Neural cell (in vitro differentiated cells): Measurements from ENCODE around the gene SERAC1. TPM values are rescaled to one million over a fixed set of nuclear protein-coding genes. Genes with fewer than 3 reads are reported as not detected.

Source experiments
- H2AFZ ChIP-seq: fragments of 200-600, 300-800 bp; sonication (generic), shearing (Covaris generic); 2 replicates; pipeline ENCODE4 v1.6.0; 2014; ENCODE audit warnings: low read depth, mild to moderate bottlenecking, antibody characterized with exemption, low read length, moderate library complexity
- H3F3A ChIP-seq: fragments of 200-600 bp; shearing (Covaris generic); 2 replicates; pipeline ENCODE4 v1.6.1; 2016; ENCODE audit warnings: mild to moderate bottlenecking, moderate library complexity, mixed read lengths, antibody characterized with exemption, low read length; ENCODE audit not compliant: insufficient read depth, poor library complexity, severe bottlenecking
- H3K27ac ChIP-seq: fragments of 200-600, 300-800 bp; sonication (generic), shearing (Covaris generic); 2 replicates; pipeline ENCODE4 v1.5.1; 2014; ENCODE audit warnings: mild to moderate bottlenecking, low read length, moderate library complexity
- H3K27me3 ChIP-seq: fragments of 300-800, 200-600 bp; sonication (generic), shearing (Covaris generic); 2 replicates; pipeline ENCODE4 v1.6.0; 2014; ENCODE audit warnings: mild to moderate bottlenecking, low read depth, low read length, moderate library complexity; ENCODE audit not compliant: insufficient read depth
- H3K36me3 ChIP-seq: fragments of 300-800, 200-600 bp; sonication (generic), shearing (Covaris generic); 2 replicates; pipeline ENCODE4 v1.5.1; 2014; ENCODE audit warnings: mild to moderate bottlenecking, antibody characterized with exemption, low read length, moderate library complexity; ENCODE audit not compliant: insufficient read depth
- H3K4me2 ChIP-seq: fragments of 300-800, 200-600 bp; sonication (generic), shearing (Covaris generic); 2 replicates; pipeline ENCODE4 v1.6.0; 2014; ENCODE audit warnings: mild to moderate bottlenecking, low read length
- H3K4me3 ChIP-seq: fragments of 300-800, 200-600 bp; sonication (generic), shearing (Covaris generic); 2 replicates; pipeline ENCODE4 v1.5.1; 2014; ENCODE audit warnings: mild to moderate bottlenecking, low read length, moderate library complexity
- H3K79me2 ChIP-seq: fragments of 200-600 bp; shearing (Covaris generic); replicated peaks from 2 replicates; pipeline ENCODE4 v1.6.0; 2014; ENCODE audit warnings: mild to moderate bottlenecking, low read length, moderate library complexity; ENCODE audit not compliant: insufficient read depth
- H3K9ac ChIP-seq: fragments of 300-800, 200-600 bp; sonication (generic), shearing (Covaris generic); 2 replicates; pipeline ENCODE4 v1.6.1; 2016; ENCODE audit warnings: mild to moderate bottlenecking, low read length, mixed read lengths
- H3K9me2 ChIP-seq: fragments of 200-600 bp; shearing (Covaris generic); 2 replicates; pipeline ENCODE4 v1.6.1; 2016; ENCODE audit warnings: mild to moderate bottlenecking, low read length, mixed read lengths; ENCODE audit not compliant: insufficient read depth
- H3K9me3 ChIP-seq: fragments of 200-600, 300-800 bp; sonication (generic), shearing (Covaris generic); 2 replicates; pipeline ENCODE4 v1.6.1; 2016; ENCODE audit warnings: mild to moderate bottlenecking, mixed run types, low read length, moderate library complexity, mixed read lengths
- H4K20me1 ChIP-seq: fragments of 200-600 bp; shearing (Covaris generic); 2 replicates; pipeline ENCODE4 v1.6.1; 2016; ENCODE audit warnings: mild to moderate bottlenecking, mixed run types; ENCODE audit not compliant: insufficient read depth
- CTCF ChIP-seq: fragments of 450-650 bp; IDR thresholded peaks from 2 replicates; pipeline ENCODE4 v1.5.1; 2014; ENCODE audit warnings: antibody characterized with exemption, mild to moderate bottlenecking, moderate library complexity; ENCODE audit not compliant: poor library complexity, severe bottlenecking
- EP300 ChIP-seq: fragments of 450-650 bp; conservative IDR thresholded peaks from 2 replicates; pipeline ENCODE4 v1.6.1; 2014; ENCODE audit warnings: antibody characterized with exemption, mild to moderate bottlenecking, moderate library complexity; ENCODE audit not compliant: poor library complexity, severe bottlenecking
- EZH2 ChIP-seq: fragments of 200-600, 300-800 bp; shearing (Covaris generic), sonication (generic); IDR thresholded peaks from 2 replicates; pipeline ENCODE4 v1.6.1; 2014; ENCODE audit warnings: antibody characterized with exemption, low read length, borderline replicate concordance, mild to moderate bottlenecking; ENCODE audit not compliant: insufficient read depth, poor library complexity, severe bottlenecking
- MXI1 ChIP-seq: fragments of 450-650 bp; conservative IDR thresholded peaks from 2 replicates; pipeline ENCODE4 v1.6.1; 2014; ENCODE audit warnings: antibody characterized with exemption, mild to moderate bottlenecking; ENCODE audit not compliant: poor library complexity, severe bottlenecking
- POLR2AphosphoS5 ChIP-seq: IDR thresholded peaks from 2 replicates; pipeline ENCODE4 v1.6.1; 2012
- RAD21 ChIP-seq: fragments of 450-650 bp; conservative IDR thresholded peaks from 2 replicates; pipeline ENCODE4 v1.6.1; 2014; ENCODE audit warnings: antibody characterized with exemption, mild to moderate bottlenecking, moderate library complexity
- REST ChIP-seq: IDR thresholded peaks from 2 replicates; pipeline ENCODE4 v1.6.1; 2012; ENCODE audit warnings: borderline replicate concordance
- SMC3 ChIP-seq: fragments of 450-650 bp; conservative IDR thresholded peaks from 2 replicates; pipeline ENCODE4 v1.6.1; 2014; ENCODE audit warnings: antibody characterized with exemption, mild to moderate bottlenecking, moderate library complexity; ENCODE audit not compliant: poor library complexity
- TAF1 ChIP-seq: IDR thresholded peaks from 2 replicates; pipeline ENCODE4 v1.6.1; 2012; ENCODE audit warnings: low read depth
- polyA plus RNA-seq: library from polyadenylated mRNA; depleted of rRNA; stranded (reverse); fragments of >200 nt; gene quantifications from 2 replicates; pipeline ENCODE4 v1.2.3, GENCODE V29; 2014

The SERAC1 gene
- polyA plus RNA-seq, 1 donor from 2014 or later, result 22.2 TPM

GRCh38 chr6:158198461-158198860, 30.4 kb upstream of the SERAC1 start:
- TF ChIP-seq REST (no peak), CTCF (no peak), EZH2 (no peak), TAF1 (no peak), SMC3 (no peak), POLR2AphosphoS5 (no peak), MXI1 (no peak), EP300 (no peak)
- Histone ChIP-seq H3K9me2 (no peaks in the 10 kb centered on the region), H3F3A (no peaks in the 10 kb centered on the region), H2AFZ (no peak overlapping the region), H3K36me3 (no peaks in the 10 kb centered on the region), H3K4me2 (no peak overlapping the region), H3K79me2 (no peaks in the 10 kb centered on the region), H4K20me1 (no peaks in the 10 kb centered on the region), H3K27ac (no peak overlapping the region), H3K9me3 (no peaks in the 10 kb centered on the region), H3K27me3 (no peaks in the 10 kb centered on the region), H3K4me3 (no peak overlapping the region), H3K9ac (no peak overlapping the region)

- Histone ChIP-seq H3K4me2 (no peak overlapping the region), H3K27ac (no peak overlapping the region)
- TF ChIP-seq CTCF, result no peak
- no peak for TF ChIP-seq REST
- no peak for TF ChIP-seq MXI1
- no peak for TF ChIP-seq POLR2AphosphoS5
- TF ChIP-seq TAF1, result no peak
- TF ChIP-seq SMC3, result no peak
- no peak for TF ChIP-seq EP300
- TF ChIP-seq EZH2, result no peak
- TF ChIP-seq RAD21, result no peak
Measured at GRCh38 chr6:158194487-158195280, 26.6 kb upstream of the SERAC1 start.

More at GRCh38 chr6:158194487-158195280, 26.6 kb upstream of the SERAC1 start:
- H2AFZ ChIP-seq, result no peak overlapping the region
- H4K20me1 ChIP-seq, result no peaks in the 10 kb centered on the region
- H3K4me3 ChIP-seq, result no peak overlapping the region
- no peak overlapping the region for H3K9ac ChIP-seq
- H3K9me2 ChIP-seq, result no peaks in the 10 kb centered on the region
- H3K36me3 ChIP-seq, result no peaks in the 10 kb centered on the region
- no peaks in the 10 kb centered on the region for H3K27me3 ChIP-seq
- H3K79me2 ChIP-seq, result no peaks in the 10 kb centered on the region
- no peaks in the 10 kb centered on the region for H3K9me3 ChIP-seq
- no peaks in the 10 kb centered on the region for H3F3A ChIP-seq
